ENCODE measurements around the gene GTPBP6.
A peak's percentile ranks its signal among the peaks of the same experiment; 100 is the strongest.

GTPBP6 gene

GRCh38 chrX:320126-320783, 1.7 kb upstream of the GTPBP6 start:
- H3K9me3 ChIP-seq (replicated peaks in 1 of 2; ENCODE audit: control insufficient read depth in 2 of 2, insufficient read depth in 1 of 2, low read depth in 1 of 2, low read length in 2 of 2) = no peaks in the 10 kb centered on the region
- peaks cover 5 to 8% of the 10 kb centered on the region in 2 donors for H3K4me1 ChIP-seq (ENCODE audit: control insufficient read depth in 2 of 2, insufficient read depth in 1 of 2, low read depth in 1 of 2, low read length in 2 of 2)
- H2BK15ac ChIP-seq (ENCODE audit: low read length) = no peak overlapping the region
- peak overlapping the region; percentile 93 for H3K9ac ChIP-seq (ENCODE audit: low read depth, low read length, poor library complexity)
- H3K4ac ChIP-seq (ENCODE audit: low read length) = no peak overlapping the region
- peak overlapping the region; percentile 56 for H3K14ac ChIP-seq (ENCODE audit: low read length)
- no peak overlapping the region for H3K23ac ChIP-seq (ENCODE audit: low read depth, low read length, poor library complexity)
- H3K27ac ChIP-seq (replicated peaks; ENCODE audit: low read length) = no peak overlapping the region
- peak overlapping the region; percentile 89 for H3K4me2 ChIP-seq (ENCODE audit: insufficient read depth, low read length, poor library complexity, severe bottlenecking)
- H4K8ac ChIP-seq (ENCODE audit: low read depth, low read length) = no peak overlapping the region
- peak overlapping the region; percentile 89 to 91 for H3K4me3 ChIP-seq (ENCODE audit: low read length in 2 of 2)
- peaks cover 19% of the 10 kb centered on the region for H3K79me1 ChIP-seq (ENCODE audit: low read depth, low read length)
- H2BK12ac ChIP-seq (ENCODE audit: low read length) = no peak overlapping the region
- no peak overlapping the region for H2BK120ac ChIP-seq (ENCODE audit: low read depth, low read length)
- H3K18ac ChIP-seq (ENCODE audit: low read length) = peak overlapping the region; percentile 99
- peak overlapping the region; percentile 97 for H2AK5ac ChIP-seq (ENCODE audit: low read depth, low read length)
- no peaks in the 10 kb centered on the region for H3K27me3 ChIP-seq (ENCODE audit: control insufficient read depth in 3 of 3, insufficient read depth in 3 of 3, low read depth in 1 of 3, low read length in 3 of 3)
- H2BK5ac ChIP-seq (ENCODE audit: low read length) = peak overlapping the region; percentile 95
- peak overlapping the region; percentile 31 for H2AFZ ChIP-seq (ENCODE audit: low read length)
- H4K91ac ChIP-seq (ENCODE audit: low read depth, low read length, poor library complexity) = no peak overlapping the region
- no peak for DNase-seq (ENCODE audit: low spot score)
- no CpG with 5 or more reads among the region's 24 CpGs for WGBS, 2 donors (ENCODE audit: extremely low coverage in 2 of 2, insufficient read length in 2 of 2, insufficient replicate concordance in 1 of 2)
- peaks cover 5 to 13% of the 10 kb centered on the region in 2 donors for H3K36me3 ChIP-seq (replicated peaks in 1 of 2; ENCODE audit: control insufficient read depth in 2 of 2, insufficient read depth in 2 of 2, low read length in 2 of 2)

- peaks cover 22% of the 10 kb centered on the region for H3K79me1 ChIP-seq (ENCODE audit: low read depth, low read length)
- H2BK5ac ChIP-seq (ENCODE audit: low read length) = peak overlapping the region; percentile 95
- H2AK5ac ChIP-seq (ENCODE audit: low read depth, low read length) = peak overlapping the region; percentile 97
- H4K91ac ChIP-seq (ENCODE audit: low read depth, low read length, poor library complexity) = no peak overlapping the region
- H3K18ac ChIP-seq (ENCODE audit: low read length) = peak overlapping the region; percentile 99
- no peak for DNase-seq (ENCODE audit: low spot score)
- H3K9ac ChIP-seq (ENCODE audit: low read depth, low read length, poor library complexity) = peak overlapping the region; percentile 93
- peak overlapping the region; percentile 66 for H3K4ac ChIP-seq (ENCODE audit: low read length)
- peaks cover 11 to 19% of the 10 kb centered on the region in 2 donors for H3K36me3 ChIP-seq (replicated peaks in 1 of 2; ENCODE audit: control insufficient read depth in 2 of 2, insufficient read depth in 2 of 2, low read length in 2 of 2)
- no peaks in the 10 kb centered on the region for H3K9me3 ChIP-seq (replicated peaks in 1 of 2; ENCODE audit: control insufficient read depth in 2 of 2, insufficient read depth in 1 of 2, low read depth in 1 of 2, low read length in 2 of 2)
- H3K27ac ChIP-seq (replicated peaks; ENCODE audit: low read length) = peak overlapping the region; percentile 71
- peak overlapping the region; percentile 85 for H3K23ac ChIP-seq (ENCODE audit: low read depth, low read length, poor library complexity)
- no peak overlapping the region for H2BK15ac ChIP-seq (ENCODE audit: low read length)
- H2BK120ac ChIP-seq (ENCODE audit: low read depth, low read length) = peak overlapping the region; percentile 47
- H3K4me3 ChIP-seq (ENCODE audit: low read length in 2 of 2) = peak overlapping the region; percentile 89 to 91
- no peak overlapping the region for H2BK12ac ChIP-seq (ENCODE audit: low read length)
- H4K8ac ChIP-seq (ENCODE audit: low read depth, low read length) = no peak overlapping the region
- WGBS, 2 donors (ENCODE audit: extremely low coverage in 2 of 2, insufficient read length in 2 of 2, insufficient replicate concordance in 1 of 2) = no CpG with 5 or more reads among the region's 41 CpGs
- peak overlapping the region; percentile 84 for H2AFZ ChIP-seq (ENCODE audit: low read length)
- H3K4me2 ChIP-seq (ENCODE audit: insufficient read depth, low read length, poor library complexity, severe bottlenecking) = peak overlapping the region; percentile 89
- peaks cover 5 to 8% of the 10 kb centered on the region in 2 donors for H3K4me1 ChIP-seq (ENCODE audit: control insufficient read depth in 2 of 2, insufficient read depth in 1 of 2, low read depth in 1 of 2, low read length in 2 of 2)
- H3K27me3 ChIP-seq (ENCODE audit: control insufficient read depth in 3 of 3, insufficient read depth in 3 of 3, low read depth in 1 of 3, low read length in 3 of 3) = no peaks in the 10 kb centered on the region
- H3K14ac ChIP-seq (ENCODE audit: low read length) = peak overlapping the region; percentile 56
Observed at GRCh38 chrX:319579-320125, 1.1 kb upstream of the GTPBP6 start.

GRCh38 chrX:318068-318738, 393 bp downstream of the GTPBP6 start:
- H3K14ac ChIP-seq (ENCODE audit: low read length) = peak overlapping the region; percentile 90
- H3K9ac ChIP-seq (ENCODE audit: low read depth, low read length, poor library complexity) = peak overlapping the region; percentile 90
- no peak overlapping the region for H2BK120ac ChIP-seq (ENCODE audit: low read depth, low read length)
- H3K4me2 ChIP-seq (ENCODE audit: insufficient read depth, low read length, poor library complexity, severe bottlenecking) = peak overlapping the region; percentile 45
- H4K91ac ChIP-seq (ENCODE audit: low read depth, low read length, poor library complexity) = no peak overlapping the region
- peak overlapping the region; percentile 85 for H3K23ac ChIP-seq (ENCODE audit: low read depth, low read length, poor library complexity)
- no peak overlapping the region for H4K8ac ChIP-seq (ENCODE audit: low read depth, low read length)
- H3K18ac ChIP-seq (ENCODE audit: low read length) = peak overlapping the region; percentile 100
- peaks cover 21 to 30% of the 10 kb centered on the region in 2 donors for H3K36me3 ChIP-seq (replicated peaks in 1 of 2; ENCODE audit: control insufficient read depth in 2 of 2, insufficient read depth in 2 of 2, low read length in 2 of 2)
- H3K4me1 ChIP-seq (ENCODE audit: control insufficient read depth in 2 of 2, insufficient read depth in 1 of 2, low read depth in 1 of 2, low read length in 2 of 2) = peaks cover 5 to 8% of the 10 kb centered on the region in 2 donors
- H3K27me3 ChIP-seq (ENCODE audit: control insufficient read depth in 3 of 3, insufficient read depth in 3 of 3, low read depth in 1 of 3, low read length in 3 of 3) = no peaks in the 10 kb centered on the region
- no peak overlapping the region for H2BK12ac ChIP-seq (ENCODE audit: low read length)
- peaks cover 24% of the 10 kb centered on the region for H3K79me1 ChIP-seq (ENCODE audit: low read depth, low read length)
- no peaks in the 10 kb centered on the region for H3K9me3 ChIP-seq (replicated peaks in 1 of 2; ENCODE audit: control insufficient read depth in 2 of 2, insufficient read depth in 1 of 2, low read depth in 1 of 2, low read length in 2 of 2)
- H2AFZ ChIP-seq (ENCODE audit: low read length) = peak overlapping the region; percentile 94
- WGBS, 2 donors (ENCODE audit: extremely low coverage in 2 of 2, insufficient read length in 2 of 2, insufficient replicate concordance in 1 of 2) = no CpG with 5 or more reads among the region's 61 CpGs
- H2AK5ac ChIP-seq (ENCODE audit: low read depth, low read length) = peak overlapping the region; percentile 88
- peak overlapping the region; percentile 96 for H2BK5ac ChIP-seq (ENCODE audit: low read length)
- DNase-seq (ENCODE audit: low spot score) = peak; percentile 99
- H3K27ac ChIP-seq (replicated peaks; ENCODE audit: low read length) = peak overlapping the region; percentile 90
- H3K4ac ChIP-seq (ENCODE audit: low read length) = no peak overlapping the region
- H3K4me3 ChIP-seq (ENCODE audit: low read length in 2 of 2) = peak overlapping the region; percentile 91 to 96
- no peak overlapping the region for H2BK15ac ChIP-seq (ENCODE audit: low read length)

Data from neuronal stem cell (in vitro differentiated cells).